GM12891 (cell line): Measurements from ENCODE around the gene ABI1.

Experiments
- POLR2A ChIP-seq: IDR thresholded peaks from 2 replicates; pipeline ENCODE4 v1.6.1; 2011; ENCODE audit warnings: low read depth, low read length, control low read depth
- SPI1 ChIP-seq: IDR thresholded peaks from 2 replicates; pipeline ENCODE4 v1.6.1; 2011; ENCODE audit warnings: low read depth, low read length, control low read depth

DNA sequence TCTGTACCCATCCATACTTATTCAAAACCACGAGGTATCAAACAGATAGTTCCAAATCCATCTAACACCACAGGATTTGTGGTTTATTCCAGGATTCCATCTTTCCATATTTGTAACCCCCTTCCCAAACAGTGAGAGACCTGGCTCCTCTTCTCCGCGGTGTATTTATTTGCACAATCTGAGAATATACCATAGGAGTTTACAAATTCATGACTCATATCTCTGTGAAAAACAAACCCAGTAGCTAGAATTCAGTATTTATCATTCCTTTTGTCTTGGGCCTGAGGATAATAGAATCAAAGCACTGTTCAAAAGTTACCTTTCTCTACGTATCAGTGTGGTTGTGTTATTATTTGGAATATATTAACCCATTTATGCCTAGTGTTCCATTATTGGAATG lies 131.4 kb downstream of the ABI1 start:
- no peak for TF ChIP-seq POLR2A
- no peak for TF ChIP-seq SPI1
